Breast epithelium (tissue), 3 donors: ENCODE measurements around the gene FOXC1.

Experiments used
- POLR2A ChIP-seq: fragments of 450-650 bp; IDR thresholded peaks from one replicate; pipeline ENCODE4 v1.6.1; 2016; ENCODE audit warnings: antibody characterized with exemption, mild to moderate bottlenecking, moderate library complexity
- POLR2AphosphoS5 ChIP-seq, 3 donors: sonication (generic); formaldehyde crosslinking; IDR thresholded peaks; one replicate each; pipeline ENCODE4 v1.6.1; 2017; ENCODE audit warnings: antibody characterized with exemption in 3 of 3
- TF ChIP-seq, protein P1 (sequence below), 3 donors: fragments of 450-650 bp; IDR thresholded peaks; one replicate each; pipeline ENCODE4 v1.5.1; 2016 to 2017; ENCODE audit warnings: antibody characterized with exemption in 3 of 3, mild to moderate bottlenecking in 3 of 3, moderate library complexity in 3 of 3

DNA sequence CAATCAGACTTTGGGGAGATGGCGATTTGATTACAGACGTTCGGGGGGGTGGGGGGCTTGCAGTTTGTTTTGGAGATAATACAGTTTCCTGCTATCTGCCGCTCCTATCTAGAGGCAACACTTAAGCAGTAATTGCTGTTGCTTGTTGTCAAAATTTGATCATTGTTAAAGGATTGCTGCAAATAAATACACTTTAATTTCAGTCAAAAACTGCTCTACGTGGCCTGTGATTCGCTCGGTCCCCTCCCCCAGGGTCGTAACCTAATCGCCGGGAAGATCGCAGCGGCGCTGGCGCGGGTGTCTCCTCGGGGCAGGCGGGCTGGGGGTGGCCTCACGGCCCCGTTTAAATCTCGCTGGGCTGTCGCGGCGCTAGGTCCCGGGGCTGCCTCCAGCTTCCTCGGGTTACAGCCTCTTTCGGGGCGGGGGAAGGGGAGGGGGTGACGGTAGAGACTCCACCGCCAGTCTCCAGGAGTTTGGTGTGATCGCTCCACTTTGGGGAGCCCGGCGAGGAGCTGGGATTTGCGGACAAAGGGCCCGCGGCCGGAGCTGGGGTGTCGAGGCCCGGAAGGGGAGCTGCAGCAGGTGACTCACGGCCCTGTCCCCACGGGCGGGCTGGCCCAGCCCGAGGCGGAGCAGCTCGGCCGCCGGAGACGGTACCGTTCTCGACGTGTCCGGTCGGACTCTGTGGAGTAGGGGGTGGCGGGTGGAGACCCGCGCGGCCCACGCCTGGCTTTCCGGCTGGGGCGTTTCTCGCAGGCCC lies 4.2 kb downstream of the FOXC1 start:
- TF ChIP-seq, protein P1, sequence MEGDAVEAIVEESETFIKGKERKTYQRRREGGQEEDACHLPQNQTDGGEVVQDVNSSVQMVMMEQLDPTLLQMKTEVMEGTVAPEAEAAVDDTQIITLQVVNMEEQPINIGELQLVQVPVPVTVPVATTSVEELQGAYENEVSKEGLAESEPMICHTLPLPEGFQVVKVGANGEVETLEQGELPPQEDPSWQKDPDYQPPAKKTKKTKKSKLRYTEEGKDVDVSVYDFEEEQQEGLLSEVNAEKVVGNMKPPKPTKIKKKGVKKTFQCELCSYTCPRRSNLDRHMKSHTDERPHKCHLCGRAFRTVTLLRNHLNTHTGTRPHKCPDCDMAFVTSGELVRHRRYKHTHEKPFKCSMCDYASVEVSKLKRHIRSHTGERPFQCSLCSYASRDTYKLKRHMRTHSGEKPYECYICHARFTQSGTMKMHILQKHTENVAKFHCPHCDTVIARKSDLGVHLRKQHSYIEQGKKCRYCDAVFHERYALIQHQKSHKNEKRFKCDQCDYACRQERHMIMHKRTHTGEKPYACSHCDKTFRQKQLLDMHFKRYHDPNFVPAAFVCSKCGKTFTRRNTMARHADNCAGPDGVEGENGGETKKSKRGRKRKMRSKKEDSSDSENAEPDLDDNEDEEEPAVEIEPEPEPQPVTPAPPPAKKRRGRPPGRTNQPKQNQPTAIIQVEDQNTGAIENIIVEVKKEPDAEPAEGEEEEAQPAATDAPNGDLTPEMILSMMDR (IDR thresholded peaks at IDR 0.05), result no peak
- TF ChIP-seq POLR2AphosphoS5 (IDR thresholded peaks at IDR 0.05) (no peak), POLR2A (no peak)
